ENCODE measurements around the gene CES3.
"Not testable (repeated sequence)": the region's sequence is repeated elsewhere in the genome, so short reads cannot be mapped to it uniquely, and the experiment has no call there.

CES3 gene

GRCh38 chr16:66926171-66926947 is 34.7 kb upstream of the CES3 start:
- DNase-seq (ENCODE audit: low read depth) = no peak

DNA sequence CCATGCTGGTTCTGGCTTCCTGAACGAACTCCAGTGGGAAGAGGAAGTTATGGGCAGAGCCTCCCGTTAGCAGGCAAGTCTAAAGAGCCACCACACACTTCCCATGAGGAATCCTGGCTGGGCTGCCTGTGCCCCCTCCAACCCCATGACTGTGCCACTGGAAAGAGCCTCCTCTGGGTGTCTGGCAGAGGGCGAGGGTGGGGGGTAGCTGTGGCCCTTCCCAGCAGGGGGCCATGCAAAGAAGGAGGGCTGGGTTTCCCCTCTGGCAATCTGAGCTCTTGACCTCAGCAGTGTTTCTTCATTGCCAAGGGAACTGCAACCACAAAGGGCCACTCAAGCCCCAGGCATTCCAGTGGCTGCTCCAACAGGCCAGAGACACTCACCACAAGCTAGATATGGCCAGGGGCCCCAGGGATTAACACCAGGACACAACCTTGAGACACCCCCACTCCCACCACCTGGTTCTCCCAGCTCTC is 34.1 kb upstream of the CES3 start:
- DNase-seq (ENCODE audit: low read depth) = no peak

DNA sequence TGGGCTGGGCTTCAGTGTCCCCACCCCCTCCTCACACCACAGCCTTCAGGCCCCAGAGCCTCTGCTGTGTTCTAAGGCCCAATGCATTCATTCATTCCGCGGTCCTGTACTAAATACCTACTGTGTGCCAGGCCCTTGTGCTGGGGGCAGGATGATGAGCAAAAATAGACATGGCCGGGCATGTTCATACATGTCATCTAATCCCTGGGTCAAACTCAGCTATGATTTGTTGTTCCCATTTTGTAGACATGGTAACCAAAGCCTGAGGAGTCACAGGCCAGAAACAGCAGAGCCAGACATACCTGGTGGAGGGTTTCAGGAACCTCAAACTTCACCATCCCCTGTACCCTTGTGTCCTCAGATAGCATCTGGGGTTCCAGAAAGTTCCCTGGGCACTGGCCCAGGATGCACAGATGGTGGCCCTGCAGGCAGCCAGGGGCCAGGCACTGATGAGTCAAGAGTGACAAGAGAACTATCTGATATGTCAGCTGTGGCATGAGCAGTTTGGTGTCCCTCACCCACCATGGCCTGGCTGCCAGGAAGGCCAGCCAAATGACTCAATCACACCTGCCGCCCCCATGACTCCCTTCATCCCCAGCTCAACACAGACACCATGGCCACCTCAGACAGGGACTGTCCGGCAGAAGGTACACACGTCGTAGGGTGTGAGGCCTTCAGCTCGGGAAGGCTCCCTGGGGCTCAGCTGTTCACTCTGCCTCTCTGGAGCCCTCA is 33.0 kb upstream of the CES3 start:
- no peak for DNase-seq (ENCODE audit: low read depth)

- DNase-seq (ENCODE audit: low read depth) = no peak
These were observed 32.2 kb upstream of the CES3 start for GRCh38 chr16:66928702-66929388.

DNA sequence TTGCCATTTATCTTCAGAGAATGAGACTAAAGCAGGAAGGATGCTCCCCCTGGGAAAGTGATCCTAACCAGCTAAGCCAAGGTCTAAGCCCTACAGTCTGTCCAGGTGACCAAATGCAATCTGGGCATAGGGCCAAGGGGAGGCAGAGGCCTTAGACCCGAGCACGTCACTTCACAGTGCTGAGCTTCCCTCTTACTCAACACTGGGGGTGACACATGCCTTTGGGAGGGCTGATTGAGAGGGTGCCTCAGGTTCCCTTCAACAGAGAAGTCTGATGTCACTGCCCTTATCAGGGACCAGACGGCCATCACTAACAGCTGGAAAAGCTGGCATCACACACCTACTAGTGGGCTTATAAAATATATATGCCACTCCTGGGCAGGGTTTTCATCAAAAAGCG is 30.9 kb upstream of the CES3 start:
- no peak for DNase-seq (ENCODE audit: low read depth)

- DNase-seq (ENCODE audit: low read depth) = no peak
These were observed 29.4 kb upstream of the CES3 start for GRCh38 chr16:66931665-66932064.

DNA sequence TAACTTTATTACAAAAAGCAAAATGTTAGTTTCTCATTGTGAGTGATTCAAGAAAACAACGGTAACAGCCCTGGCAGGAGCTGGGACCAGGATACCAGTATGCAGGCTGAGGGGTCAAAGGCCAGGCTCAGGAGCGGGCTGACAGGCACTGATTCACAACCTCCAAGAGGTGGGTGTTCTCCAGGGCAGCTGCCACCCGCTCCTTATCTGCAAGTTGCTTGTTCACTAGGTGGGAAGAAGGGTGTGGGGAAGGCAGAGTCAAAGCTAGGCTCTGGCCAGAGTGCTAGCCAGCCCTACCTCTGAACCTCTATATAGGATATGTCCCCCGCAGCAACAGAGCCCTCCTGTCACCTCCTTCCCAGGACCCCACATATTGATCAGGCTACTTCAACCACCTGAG is 29.0 kb upstream of the CES3 start:
- DNase-seq (ENCODE audit: low read depth) = no peak

DNA sequence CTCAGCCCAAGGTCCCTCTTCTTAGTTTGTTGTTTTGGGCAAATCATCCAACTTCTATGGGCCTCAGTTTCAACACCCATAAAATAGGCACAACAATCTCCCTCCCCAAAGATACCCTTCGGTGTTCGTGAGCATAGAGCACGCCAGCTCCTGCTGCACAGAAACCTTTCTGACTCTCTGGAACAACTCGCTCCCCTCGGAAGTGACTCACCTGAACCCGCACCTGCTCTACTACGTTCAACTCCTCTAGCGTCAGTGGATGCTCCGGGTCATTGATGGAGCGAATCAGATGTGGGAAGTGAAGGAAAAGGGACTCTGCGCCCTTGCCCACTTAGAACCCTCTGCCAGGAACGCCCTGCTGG is 27.3 kb upstream of the CES3 start:
- DNase-seq (ENCODE audit: low read depth) = peak; percentile 43

DNA sequence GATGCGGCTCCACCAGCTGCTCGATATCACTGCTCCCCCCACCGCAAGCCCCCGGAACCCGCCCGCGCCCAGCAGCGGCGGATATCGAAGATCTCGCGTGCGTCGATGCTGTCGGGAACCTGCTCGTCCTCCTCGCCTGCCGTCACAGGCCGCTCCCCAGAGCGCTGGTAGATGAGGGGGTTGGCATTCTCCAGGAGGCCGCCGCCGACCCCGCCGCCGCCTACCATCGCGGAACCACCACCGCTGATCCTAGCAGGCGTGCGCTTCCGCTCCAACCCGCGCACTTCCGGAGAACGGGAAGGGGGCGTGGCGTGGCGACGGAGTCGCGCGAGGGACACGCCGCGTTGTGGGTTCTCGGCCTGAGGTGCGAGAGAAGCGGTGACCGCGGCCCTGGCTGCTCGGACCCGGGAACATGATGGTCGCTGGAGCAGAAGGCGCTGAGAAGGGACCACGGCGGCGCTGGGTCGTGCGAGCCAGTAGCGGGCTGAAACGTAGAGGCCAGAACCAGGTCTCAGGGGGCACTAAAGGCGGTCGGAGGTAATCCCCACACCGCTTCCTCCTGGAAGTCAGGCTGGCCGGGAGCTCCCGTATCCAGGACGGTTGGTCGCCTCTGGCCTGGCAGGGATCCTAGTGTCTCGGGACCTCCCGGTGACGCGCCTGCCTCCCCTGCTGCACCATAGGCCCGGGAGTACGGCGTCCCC is 26.8 kb upstream of the CES3 start, which contains the start of gene CIAO2B:
Gene CIAO2B, minus strand, starts transcription at position 265 of the 701 bp plus-strand sequence. Its CDS starts 38 bp downstream, at position 227.
- DNase-seq (ENCODE audit: low read depth) = peak; percentile 87

DNA sequence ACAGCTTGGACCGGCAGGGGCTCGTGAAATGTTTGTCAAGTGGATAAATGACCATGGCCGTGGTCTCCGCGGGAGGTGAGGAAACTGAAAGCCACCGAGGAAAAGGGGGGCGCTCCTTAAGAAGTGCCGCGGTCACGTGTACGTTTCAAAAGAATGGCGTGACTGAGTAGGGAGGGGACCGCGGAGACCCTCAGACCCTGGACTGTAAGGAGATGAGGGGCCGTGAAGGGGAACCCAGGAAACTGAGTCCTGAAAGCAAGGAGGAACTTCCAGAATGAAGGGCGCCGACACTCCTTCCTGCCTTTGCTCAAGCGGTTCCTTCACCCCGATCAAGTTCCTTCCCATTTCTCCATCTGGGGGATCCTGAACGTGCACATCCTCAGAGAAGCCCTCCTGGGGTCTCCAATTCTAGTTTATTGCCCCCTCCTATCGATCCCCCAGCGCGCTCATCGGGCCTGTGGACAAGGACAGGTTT is 26.2 kb upstream of the CES3 start:
- DNase-seq (ENCODE audit: low read depth) = not testable (repeated sequence)

GRCh38 chr16:66935314-66936011 is 25.6 kb upstream of the CES3 start, which contains the start of gene CES2:
Gene CES2, plus strand, starts transcription at chr16:66935516. Its CDS starts 120 bp downstream, at chr16:66935636.
- DNase-seq (ENCODE audit: low read depth) = no peak

DNA sequence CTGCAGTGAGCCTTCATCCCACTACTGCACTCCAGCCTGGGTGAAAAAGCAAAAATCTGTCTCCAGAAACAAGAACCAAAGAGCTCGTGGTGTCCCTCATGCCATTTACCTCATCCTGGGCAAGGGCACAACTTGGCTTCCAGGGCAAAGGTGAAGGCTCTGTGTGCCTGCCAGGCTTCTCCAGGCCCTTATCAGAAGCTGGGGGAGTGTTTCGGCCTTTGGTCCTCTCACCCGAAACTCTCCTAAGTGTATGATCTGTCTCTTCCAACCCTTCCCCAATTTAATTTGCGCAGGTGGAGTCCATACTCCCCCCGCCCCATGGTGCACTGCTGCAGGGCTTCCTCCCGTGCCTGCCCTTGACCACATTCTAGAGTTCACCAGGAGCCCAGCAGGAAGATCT is 24.6 kb upstream of the CES3 start:
- no peak for DNase-seq (ENCODE audit: low read depth)

DNA sequence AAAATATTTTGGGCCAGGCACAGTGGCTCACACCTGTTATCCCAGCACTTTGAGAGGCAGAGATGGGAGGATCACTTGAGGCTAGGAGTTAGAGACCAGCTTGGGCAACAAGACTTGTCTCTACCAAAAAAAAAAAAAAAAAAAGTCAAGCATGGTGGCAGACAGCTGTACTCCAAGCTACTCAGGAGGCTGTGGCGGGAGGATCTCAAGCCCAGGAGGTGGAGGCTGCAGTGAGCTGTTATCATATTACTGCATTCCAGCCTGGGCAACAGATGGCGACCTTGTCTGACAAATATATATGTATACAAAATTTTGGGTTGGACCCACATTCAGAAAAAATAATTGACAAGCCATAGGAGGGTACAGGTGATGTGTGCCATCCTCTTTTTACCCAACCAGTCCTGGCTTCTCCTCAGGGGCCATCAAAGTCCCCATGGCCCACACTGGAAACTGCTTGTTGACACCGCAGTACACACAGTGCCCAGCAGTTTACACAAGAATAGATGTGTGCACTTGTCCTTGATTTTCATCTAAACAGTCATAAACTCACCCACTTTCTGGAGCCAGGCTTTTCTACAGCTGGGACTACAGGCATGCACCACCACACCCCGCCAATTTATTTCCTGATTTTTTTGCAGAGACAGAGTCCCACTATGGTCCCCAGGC is 24.0 kb upstream of the CES3 start:
- no peak for DNase-seq (ENCODE audit: low read depth)

- DNase-seq (ENCODE audit: low read depth) = no peak
These were observed 23.2 kb upstream of the CES3 start for GRCh38 chr16:66937725-66938337.

GRCh38 chr16:66939366-66939765 is 21.7 kb upstream of the CES3 start:
- no peak for DNase-seq (ENCODE audit: low read depth)

DNA sequence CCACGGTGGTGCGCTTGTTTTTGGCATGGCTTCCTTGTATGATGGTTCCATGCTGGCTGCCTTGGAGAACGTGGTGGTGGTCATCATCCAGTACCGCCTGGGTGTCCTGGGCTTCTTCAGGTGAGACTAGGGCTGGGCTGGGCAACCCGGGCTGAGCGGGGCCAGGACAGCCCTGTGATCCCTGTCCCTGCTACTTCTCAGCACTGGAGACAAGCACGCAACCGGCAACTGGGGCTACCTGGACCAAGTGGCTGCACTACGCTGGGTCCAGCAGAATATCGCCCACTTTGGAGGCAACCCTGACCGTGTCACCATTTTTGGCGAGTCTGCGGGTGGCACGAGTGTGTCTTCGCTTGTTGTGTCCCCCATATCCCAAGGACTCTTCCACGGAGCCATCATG is 20.8 kb upstream of the CES3 start:
- no peak for DNase-seq (ENCODE audit: low read depth)

- DNase-seq (ENCODE audit: low read depth) = no peak
These were observed 18.1 kb upstream of the CES3 start for GRCh38 chr16:66942981-66943380.

- DNase-seq (ENCODE audit: low read depth) = no peak
These were observed 17.5 kb upstream of the CES3 start for GRCh38 chr16:66943426-66944053.

GRCh38 chr16:66944054-66944441 is 17.0 kb upstream of the CES3 start:
- no peak for DNase-seq (ENCODE audit: low read depth)

DNA sequence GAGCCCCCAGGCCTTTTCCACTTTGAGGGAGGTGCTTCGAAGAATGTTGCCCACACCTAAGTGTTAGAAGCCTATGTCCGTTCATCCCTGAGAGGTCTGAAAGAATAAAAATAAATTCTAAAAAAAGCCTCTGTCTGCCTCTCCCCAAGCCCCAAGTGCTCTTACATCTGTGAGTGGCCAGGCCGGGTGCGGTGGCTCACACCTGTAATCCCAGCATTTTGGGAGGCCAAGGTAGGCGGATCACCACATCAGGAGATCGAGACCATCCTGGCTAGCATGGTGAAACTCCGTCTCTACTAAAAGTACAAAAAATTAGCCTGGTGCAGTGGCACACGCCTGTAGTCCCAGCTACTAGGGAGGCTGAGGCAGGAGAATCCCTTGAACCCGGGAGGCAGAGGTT is 16.1 kb upstream of the CES3 start:
- not testable (repeated sequence) for DNase-seq (ENCODE audit: low read depth)

All from activated T-cell treated with anti-CD3 and anti-CD28 coated beads for 1 hour (primary cell).